ENCODE results near the gene OGG1. TPM values are rescaled to one million over a fixed set of nuclear protein-coding genes. Genes with fewer than 3 reads are reported as not detected.

Gene OGG1
- polyA plus RNA-seq, 1 experiment = 40.9 TPM

GRCh38 chr3:9760779-9761505 lies 11.2 kb downstream of the OGG1 start:
- DNase-seq (ENCODE audit: low read depth) = no peak
- ChIA-PET POLR2A (interaction anchor here (0.7 kb wide), 1 partner anchor 9 kb away, joined by 8 read pairs; the partner anchor contains the start of gene CAMK1), CTCF (no interaction called here)
- Histone ChIP-seq H3K36me3 (ENCODE audit: control insufficient read depth, insufficient read depth, low read length) (peaks cover 25% of the 10 kb centered on the region), H3K4me3 (ENCODE audit: low read depth, low read length) (no peak overlapping the region), H3K27me3 (ENCODE audit: control insufficient read depth, insufficient read depth, low read length) (no peaks in the 10 kb centered on the region)
- TF ChIP-seq CTCF (IDR thresholded peaks at IDR 0.05; ENCODE audit: insufficient read depth, low read depth, low read length) = no peak

DNA sequence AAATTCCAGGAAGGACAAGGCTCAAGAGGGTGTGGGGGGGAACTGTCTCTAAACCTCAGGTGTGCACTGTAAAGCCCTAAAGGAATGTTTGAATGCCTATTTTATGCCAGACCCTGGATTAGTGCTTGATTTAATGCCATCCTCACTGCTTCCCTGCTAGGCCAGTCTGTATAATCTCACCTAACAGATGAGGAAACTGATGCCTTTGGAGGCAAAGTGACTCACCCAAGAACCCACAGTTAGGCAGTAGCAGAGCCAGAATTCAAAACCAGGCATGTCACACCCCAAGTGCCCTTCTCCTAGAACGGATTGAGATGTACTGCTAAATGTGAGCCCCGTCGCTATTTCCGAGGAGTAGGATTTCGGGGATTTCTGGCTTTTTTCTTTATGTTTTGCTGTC lies 12.2 kb downstream of the OGG1 start:
- CTCF ChIA-PET = no interaction called here
- no peak for TF ChIP-seq CTCF (IDR thresholded peaks at IDR 0.05; ENCODE audit: insufficient read depth, low read depth, low read length)
- Histone ChIP-seq H3K4me3 (ENCODE audit: low read depth, low read length) (no peak overlapping the region), H3K36me3 (ENCODE audit: control insufficient read depth, insufficient read depth, low read length) (peaks cover 22% of the 10 kb centered on the region), H3K27me3 (ENCODE audit: control insufficient read depth, insufficient read depth, low read length) (no peaks in the 10 kb centered on the region)
- POLR2A ChIA-PET = no interaction called here
- DNase-seq (ENCODE audit: low read depth) = no peak

DNA sequence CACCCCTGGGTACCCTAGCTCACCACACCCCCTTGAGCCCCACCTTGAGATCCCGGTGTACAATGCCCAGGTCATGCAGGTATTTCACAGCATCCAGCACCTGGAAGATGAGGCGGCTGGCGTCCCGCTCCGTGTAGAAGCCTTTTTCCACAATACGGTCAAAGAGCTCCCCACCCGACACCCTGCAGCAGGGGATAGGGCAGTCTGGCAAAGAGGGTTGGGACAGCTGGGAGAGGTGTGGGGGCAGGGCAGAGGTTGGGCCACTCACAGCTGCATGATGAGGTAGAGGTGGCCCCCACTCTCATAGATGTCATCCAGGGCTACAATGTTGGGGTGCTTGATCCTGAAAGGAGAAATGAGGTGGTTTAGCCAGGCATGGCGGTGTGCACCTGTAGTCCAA lies 13.1 kb downstream of the OGG1 start:
- ChIA-PET CTCF (interaction anchor here (1.2 kb wide), 1 partner anchor 13 kb away, joined by 5 read pairs; the partner anchor contains the start of gene OGG1), POLR2A (no interaction called here)
- no peak for DNase-seq (ENCODE audit: low read depth)
- TF ChIP-seq CTCF (IDR thresholded peaks at IDR 0.05; ENCODE audit: insufficient read depth, low read depth, low read length) = no peak
- no peak overlapping the region for H3K4me3 ChIP-seq (ENCODE audit: low read depth, low read length)
- peaks cover 17% of the 10 kb centered on the region for H3K36me3 ChIP-seq (ENCODE audit: control insufficient read depth, insufficient read depth, low read length)
- H3K27me3 ChIP-seq (ENCODE audit: control insufficient read depth, insufficient read depth, low read length) = no peaks in the 10 kb centered on the region

DNA sequence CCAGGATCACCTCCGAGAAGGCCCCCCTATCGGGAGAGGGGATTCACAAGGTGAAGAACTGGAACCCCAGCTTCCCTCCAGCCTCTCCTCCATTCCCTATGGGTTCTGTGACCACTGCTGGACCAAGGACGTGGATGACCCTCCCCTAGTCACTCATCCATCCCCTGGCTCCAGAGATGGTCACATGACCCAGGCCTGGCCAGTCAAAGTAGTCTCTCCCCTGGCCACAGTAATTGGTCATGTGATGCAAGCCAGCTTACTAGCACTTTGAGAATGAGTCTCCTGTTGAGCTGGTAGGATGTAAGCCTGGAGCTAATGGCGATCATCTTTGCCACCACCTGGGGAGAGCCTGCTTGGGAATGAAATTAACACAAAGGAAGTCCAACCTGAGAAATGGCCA lies 16.1 kb downstream of the OGG1 start:
- ChIA-PET POLR2A (no interaction called here), CTCF (no interaction called here)
- no peak overlapping the region for H3K4me3 ChIP-seq (ENCODE audit: low read depth, low read length)
- peaks cover 8% of the 10 kb centered on the region for H3K36me3 ChIP-seq (ENCODE audit: control insufficient read depth, insufficient read depth, low read length)
- H3K27me3 ChIP-seq (ENCODE audit: control insufficient read depth, insufficient read depth, low read length) = no peaks in the 10 kb centered on the region
- no peak for DNase-seq (ENCODE audit: low read depth)
- no peak for TF ChIP-seq CTCF (IDR thresholded peaks at IDR 0.05; ENCODE audit: insufficient read depth, low read depth, low read length)

- Histone ChIP-seq H3K36me3 (ENCODE audit: control insufficient read depth, insufficient read depth, low read length) (peaks cover 6% of the 10 kb centered on the region), H3K27me3 (ENCODE audit: control insufficient read depth, insufficient read depth, low read length) (no peaks in the 10 kb centered on the region), H3K4me3 (ENCODE audit: low read depth, low read length) (no peak overlapping the region)
- DNase-seq (ENCODE audit: low read depth) = no peak
- ChIA-PET CTCF (no interaction called here), POLR2A (no interaction called here)
- no peak for TF ChIP-seq CTCF (IDR thresholded peaks at IDR 0.05; ENCODE audit: insufficient read depth, low read depth, low read length)
Observed at GRCh38 chr3:9767418-9767817, 17.7 kb downstream of the OGG1 start.

Data from BJ (cell line).